GM23338 (cell line): Measurements from ENCODE around the gene SLC4A2. TPM values are rescaled to one million over a fixed set of nuclear protein-coding genes. Genes with fewer than 3 reads are reported as not detected.

Source experiments
- ATAC-seq: fragments of 200-7000 bp; cut with Tn5 transposase; 3 replicates; pipeline ENCODE4 v1.9.1; 2020
- DNase-seq: peaks from one replicate; pipeline ENCODE4 v3.0.0-alpha.2; 2015; ENCODE audit warnings: low spot score
- H2AFZ ChIP-seq: fragments of 200-600 bp; sonication (generic); 2 replicates; pipeline ENCODE4 v1.8.0; 2016; ENCODE audit warnings: antibody characterized with exemption, mild to moderate bottlenecking, moderate library complexity
- H3F3A ChIP-seq: fragments of 200-600 bp; sonication (generic); replicated peaks from 2 replicates; pipeline ENCODE4 v1.8.0; 2017; ENCODE audit warnings: antibody characterized with exemption, mixed run types, low read depth
- H3K27ac ChIP-seq: fragments of 200-600 bp; sonication (generic); 2 replicates; pipeline ENCODE4 v1.6.1; 2016; ENCODE audit warnings: low read depth
- H3K27me3 ChIP-seq: fragments of 200-600 bp; sonication (generic); 2 replicates; pipeline ENCODE4 v1.8.0; 2016; ENCODE audit warnings: mild to moderate bottlenecking, mixed run types, moderate library complexity; ENCODE audit not compliant: insufficient read depth
- H3K36me3 ChIP-seq: fragments of 200-600 bp; sonication (generic); 2 replicates; pipeline ENCODE4 v1.8.0; 2016; ENCODE audit warnings: mild to moderate bottlenecking; ENCODE audit not compliant: insufficient read depth
- H3K4me1 ChIP-seq: fragments of 200-600 bp; sonication (generic); 2 replicates; pipeline ENCODE4 v1.8.0; 2016; ENCODE audit warnings: mild to moderate bottlenecking, moderate library complexity; ENCODE audit not compliant: insufficient read depth
- H3K4me2 ChIP-seq: fragments of 200-600 bp; sonication (generic); 2 replicates; pipeline ENCODE4 v1.7.1; 2017; ENCODE audit warnings: mixed run types
- H3K4me3 ChIP-seq: fragments of 200-600 bp; sonication (generic); 2 replicates; pipeline ENCODE4 v1.6.1; 2016; ENCODE audit warnings: mixed run types
- H3K79me2 ChIP-seq: fragments of 200-600 bp; sonication (generic); replicated peaks from 2 replicates; pipeline ENCODE4 v1.8.0; 2017; ENCODE audit warnings: mild to moderate bottlenecking; ENCODE audit not compliant: insufficient read depth
- H3K9me2 ChIP-seq: fragments of 200-600 bp; sonication (generic); 2 replicates; pipeline ENCODE4 v1.8.0; 2017; ENCODE audit not compliant: insufficient read depth
- H4K20me1 ChIP-seq: fragments of 200-600 bp; sonication (generic); replicated peaks from 2 replicates; pipeline ENCODE4 v1.8.0; 2017; ENCODE audit warnings: mild to moderate bottlenecking; ENCODE audit not compliant: insufficient read depth
- H3K27ac Mint-ChIP-seq: 2 replicates; pipeline ENCODE4 v1.8.0; 2020; ENCODE audit warnings: inconsistent platforms, mild to moderate bottlenecking, moderate library complexity, mixed read lengths
- H3K27me3 Mint-ChIP-seq: 3 replicates; pipeline ENCODE4 v1.8.0; 2022; ENCODE audit warnings: low read depth, mild to moderate bottlenecking, moderate library complexity, mixed read lengths, inconsistent platforms; ENCODE audit not compliant: insufficient read depth, poor library complexity
- H3K36me3 Mint-ChIP-seq: 3 replicates; pipeline ENCODE4 v1.8.0; 2021; ENCODE audit warnings: low read depth, mild to moderate bottlenecking, inconsistent platforms, moderate library complexity, mixed read lengths
- H3K4me1 Mint-ChIP-seq: 3 replicates; pipeline ENCODE4 v1.8.0; 2020; ENCODE audit warnings: mild to moderate bottlenecking, inconsistent platforms, mixed read lengths
- H3K4me3 Mint-ChIP-seq: 3 replicates; pipeline ENCODE4 v1.8.0; 2021; ENCODE audit warnings: moderate library complexity, mild to moderate bottlenecking, inconsistent platforms, mixed read lengths
- H3K9me3 Mint-ChIP-seq: 3 replicates; pipeline ENCODE4 v1.8.0; 2020; ENCODE audit warnings: moderate library complexity, mild to moderate bottlenecking, inconsistent platforms, mixed read lengths
- EZH2 ChIP-seq: fragments of 200-600 bp; sonication (generic); IDR thresholded peaks from one replicate; pipeline ENCODE4 v1.8.0; 2017; ENCODE audit warnings: antibody characterized with exemption, mild to moderate bottlenecking, low read depth; ENCODE audit not compliant: unreplicated experiment
- EZH2phosphoT487 ChIP-seq: fragments of 200-600 bp; sonication (generic); IDR thresholded peaks from one replicate; pipeline ENCODE4 v1.8.1; 2018; ENCODE audit warnings: antibody characterized with exemption; ENCODE audit not compliant: unreplicated experiment
- JUNB ChIP-seq: IDR thresholded peaks from one replicate; pipeline ENCODE4 v1.6.1; 2016; ENCODE audit warnings: antibody characterized with exemption; ENCODE audit not compliant: unreplicated experiment
- NANOG ChIP-seq: IDR thresholded peaks from 2 replicates; pipeline ENCODE4 v1.6.1; 2016; ENCODE audit warnings: antibody characterized with exemption, borderline replicate concordance
- POLR2AphosphoS5 ChIP-seq: IDR thresholded peaks from 2 replicates; pipeline ENCODE4 v1.6.1; 2016; ENCODE audit warnings: antibody characterized with exemption, low read depth
- REST ChIP-seq: IDR thresholded peaks from one replicate; pipeline ENCODE4 v1.6.1; 2018; ENCODE audit warnings: antibody characterized with exemption; ENCODE audit not compliant: unreplicated experiment
- ZNF331 ChIP-seq: fragments of 250-450 bp; sonication (Bioruptor Pico); IDR thresholded peaks from 2 replicates; pipeline ENCODE4 v1.5.0; 2020; ENCODE audit warnings: low read depth, mild to moderate bottlenecking, moderate library complexity
- polyA plus RNA-seq: library from polyadenylated mRNA; unstranded; fragments of >200 nt; fragmentation: Nextera tagmentation; extraction: Ambion mirVana; gene quantifications from 2 replicates; pipeline ENCODE4 v1.2.1, GENCODE V29; 2016
- total RNA-seq: library from RNA; depleted of rRNA; stranded (reverse); fragments of >200 nt; shearing (Covaris generic); gene quantifications from 2 replicates; pipeline ENCODE4 v1.2.3, GENCODE V29; 2014
- TF ChIP-seq, protein P1 (sequence below), 2 experiments: fragments of 200-600 bp in 1 of 2; sonication (generic) in 1 of 2; conservative IDR thresholded peaks; 2 replicates each; pipeline versions ENCODE4 v1.5.1 to v1.6.1; 2016 to 2017; ENCODE audit warnings: antibody characterized with exemption in 2 of 2, low read depth in 2 of 2, mild to moderate bottlenecking in 2 of 2, moderate library complexity in 1 of 2

SLC4A2 gene
- total and polyA plus RNA-seq, 2 experiments from 2014 or later = 64.8 to 106 TPM

GRCh38 chr7:151038951-151039849 lies 20.2 kb upstream of the SLC4A2 start (continued):
- no peak for TF ChIP-seq REST

DNA sequence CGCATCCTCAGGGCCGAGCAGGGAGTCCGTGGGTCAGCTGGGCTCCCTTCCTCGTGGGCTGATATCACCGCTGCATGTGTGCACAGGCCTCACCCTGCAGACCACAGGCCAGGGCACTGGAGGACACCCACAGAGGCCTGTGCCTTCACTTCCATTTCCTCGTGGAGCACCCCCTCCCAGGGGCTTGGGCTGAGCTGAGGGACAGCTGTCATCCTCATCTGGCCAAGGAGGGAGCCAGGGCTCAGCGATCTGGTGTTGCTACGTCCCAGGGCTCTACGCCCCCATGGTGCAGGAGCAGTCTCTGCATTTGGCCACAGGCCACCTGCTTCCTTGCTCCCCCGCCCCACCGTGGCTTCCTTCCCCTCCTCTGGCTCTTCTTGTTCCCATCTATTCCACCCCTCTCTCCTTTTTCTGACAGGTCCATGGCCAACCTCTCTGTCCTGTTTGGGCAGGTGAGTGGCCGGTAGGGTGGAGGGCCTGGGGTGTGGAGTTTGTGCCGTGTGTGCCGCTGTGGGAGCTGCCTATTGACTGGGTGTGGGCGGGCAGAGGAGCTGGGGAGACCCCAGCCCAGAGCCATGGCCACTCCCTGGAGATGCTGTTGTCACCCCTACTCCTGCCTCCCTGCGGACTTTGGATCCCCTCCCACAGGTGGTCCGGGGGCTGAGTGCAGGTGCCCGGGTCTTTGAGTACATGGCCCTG lies 19.4 kb upstream of the SLC4A2 start:
- Mint-ChIP-seq H3K27ac (no peak overlapping the region), H3K36me3 (peaks cover 6% of the 10 kb centered on the region; the same call in 1 of the 3 replicates), H3K4me3 (no peak overlapping the region), H3K27me3 (peaks cover 15% of the 10 kb centered on the region), H3K4me1 (peaks cover 2% of the 10 kb centered on the region; the same call in 1 of the 3 replicates), H3K9me3 (no peaks in the 10 kb centered on the region)
- no peaks in the 10 kb centered on the region for H3K4me1 ChIP-seq
- no peaks in the 10 kb centered on the region for H3K27me3 ChIP-seq
- no peak overlapping the region for H3K27ac ChIP-seq
- no peaks in the 10 kb centered on the region for H3K79me2 ChIP-seq
- ATAC-seq (peak; percentile 44), DNase-seq (no peak)
- no peaks in the 10 kb centered on the region for H3K36me3 ChIP-seq
- no peak overlapping the region for H2AFZ ChIP-seq
- H3K4me3 ChIP-seq = no peak overlapping the region
- H3K4me2 ChIP-seq = no peak overlapping the region
- H3K9me2 ChIP-seq = no peaks in the 10 kb centered on the region
- H4K20me1 ChIP-seq = no peaks in the 10 kb centered on the region
- H3F3A ChIP-seq = no peaks in the 10 kb centered on the region
- TF ChIP-seq ZNF331 (CRISPR knock-in tag) (no peak), EZH2phosphoT487 (no peak), POLR2AphosphoS5 (no peak), NANOG (no peak), EZH2 (no peak), REST (no peak), JUNB (no peak)
- TF ChIP-seq, protein P1, sequence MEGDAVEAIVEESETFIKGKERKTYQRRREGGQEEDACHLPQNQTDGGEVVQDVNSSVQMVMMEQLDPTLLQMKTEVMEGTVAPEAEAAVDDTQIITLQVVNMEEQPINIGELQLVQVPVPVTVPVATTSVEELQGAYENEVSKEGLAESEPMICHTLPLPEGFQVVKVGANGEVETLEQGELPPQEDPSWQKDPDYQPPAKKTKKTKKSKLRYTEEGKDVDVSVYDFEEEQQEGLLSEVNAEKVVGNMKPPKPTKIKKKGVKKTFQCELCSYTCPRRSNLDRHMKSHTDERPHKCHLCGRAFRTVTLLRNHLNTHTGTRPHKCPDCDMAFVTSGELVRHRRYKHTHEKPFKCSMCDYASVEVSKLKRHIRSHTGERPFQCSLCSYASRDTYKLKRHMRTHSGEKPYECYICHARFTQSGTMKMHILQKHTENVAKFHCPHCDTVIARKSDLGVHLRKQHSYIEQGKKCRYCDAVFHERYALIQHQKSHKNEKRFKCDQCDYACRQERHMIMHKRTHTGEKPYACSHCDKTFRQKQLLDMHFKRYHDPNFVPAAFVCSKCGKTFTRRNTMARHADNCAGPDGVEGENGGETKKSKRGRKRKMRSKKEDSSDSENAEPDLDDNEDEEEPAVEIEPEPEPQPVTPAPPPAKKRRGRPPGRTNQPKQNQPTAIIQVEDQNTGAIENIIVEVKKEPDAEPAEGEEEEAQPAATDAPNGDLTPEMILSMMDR (conservative IDR thresholded peaks at IDR 0.05; ENCODE audit: low read depth in 2 of 2) = no peak
